HG03521 (cell line): ENCODE results near the gene SUCLA2.

Experiments used
- ATAC-seq: cut with Tn5 transposase; IDR thresholded peaks from one replicate; pipeline ENCODE4 v1.9.1; 2021; ENCODE audit warnings: mild to moderate bottlenecking, moderate library complexity; ENCODE audit not compliant: unreplicated experiment

The SUCLA2 gene

DNA sequence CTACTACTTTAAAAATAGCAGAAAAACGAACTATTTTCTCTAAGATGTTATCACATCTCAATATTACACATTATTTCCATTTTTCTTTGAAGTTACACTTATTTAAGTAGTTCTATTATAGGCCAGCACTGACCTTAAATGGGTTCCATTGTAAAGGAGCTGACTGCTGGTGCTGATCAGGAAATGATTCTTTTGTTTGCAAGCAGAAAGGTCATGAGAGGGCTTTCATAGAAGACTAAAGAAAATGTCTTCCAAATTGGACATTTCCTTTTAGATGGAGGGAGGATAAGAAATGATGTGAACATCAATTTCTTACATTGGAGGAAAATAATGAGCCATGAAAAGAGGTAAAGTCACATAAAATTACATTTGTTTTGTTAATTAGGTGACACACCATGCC lies 96.2 kb downstream of the SUCLA2 start:
- ATAC-seq = no peak

DNA sequence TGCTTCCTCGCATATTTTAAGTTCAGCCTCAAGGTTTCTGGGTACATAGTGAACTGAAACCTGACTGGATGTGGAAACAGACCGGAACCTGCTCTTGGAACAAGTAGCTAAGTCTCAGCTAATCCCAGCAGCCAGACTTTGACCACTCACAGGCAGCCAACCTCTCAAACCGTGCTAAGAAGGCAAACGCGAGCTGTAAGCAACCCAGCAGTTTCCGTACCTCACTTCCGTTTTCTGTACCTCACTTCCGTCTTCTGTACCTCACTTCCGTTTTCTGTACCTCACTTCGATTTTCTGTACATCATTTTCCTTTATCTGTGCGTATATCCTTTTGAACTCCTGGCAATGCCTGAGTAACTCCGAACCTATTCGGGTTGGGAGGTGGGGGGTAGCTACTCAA lies 96.8 kb downstream of the SUCLA2 start:
- ATAC-seq = no peak

DNA sequence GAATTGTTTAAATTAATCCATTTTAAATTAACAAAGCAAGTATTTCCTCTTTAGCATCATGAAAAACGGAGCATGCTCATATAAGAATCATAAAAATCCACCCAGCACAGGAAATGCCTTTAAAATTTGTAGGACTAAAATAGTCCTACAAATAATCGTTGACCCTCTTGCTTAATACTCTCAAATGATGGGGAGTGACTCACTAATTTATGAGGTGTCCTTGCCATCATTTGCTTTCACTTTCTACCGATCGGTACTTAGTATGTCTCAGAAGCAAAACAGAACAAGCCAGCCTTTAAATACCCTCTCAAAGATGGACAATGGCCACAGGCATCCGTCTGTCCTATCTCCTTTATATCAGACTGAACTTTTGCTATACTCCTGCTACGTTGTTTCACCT lies 97.2 kb downstream of the SUCLA2 start:
- ATAC-seq = no peak

- ATAC-seq = no peak
These were observed 99.6 kb downstream of the SUCLA2 start for GRCh38 chr13:47901441-47901840.

GRCh38 chr13:47898080-47898479 lies 103.0 kb downstream of the SUCLA2 start:
- ATAC-seq = no peak

- ATAC-seq = no peak
These were observed 103.5 kb downstream of the SUCLA2 start for GRCh38 chr13:47897411-47898050.

DNA sequence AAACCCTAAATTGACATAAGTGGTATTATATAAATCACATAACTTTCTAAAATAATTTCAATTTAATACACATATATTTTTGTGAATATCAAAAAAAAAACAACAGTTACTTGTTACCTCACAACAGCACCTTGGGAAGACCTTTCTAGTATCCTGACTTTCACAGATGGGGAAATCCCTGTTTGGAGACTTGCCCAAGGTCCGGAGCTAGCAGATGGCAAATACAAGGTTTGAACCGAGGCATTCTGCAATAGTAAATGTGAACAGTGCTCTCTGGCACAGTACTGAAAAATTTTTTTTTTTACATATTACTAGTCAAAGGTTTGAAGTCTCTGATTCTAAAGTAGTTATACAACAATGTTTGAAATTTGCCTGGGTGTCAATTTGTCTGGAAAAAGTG lies 104.5 kb downstream of the SUCLA2 start:
- no peak for ATAC-seq

DNA sequence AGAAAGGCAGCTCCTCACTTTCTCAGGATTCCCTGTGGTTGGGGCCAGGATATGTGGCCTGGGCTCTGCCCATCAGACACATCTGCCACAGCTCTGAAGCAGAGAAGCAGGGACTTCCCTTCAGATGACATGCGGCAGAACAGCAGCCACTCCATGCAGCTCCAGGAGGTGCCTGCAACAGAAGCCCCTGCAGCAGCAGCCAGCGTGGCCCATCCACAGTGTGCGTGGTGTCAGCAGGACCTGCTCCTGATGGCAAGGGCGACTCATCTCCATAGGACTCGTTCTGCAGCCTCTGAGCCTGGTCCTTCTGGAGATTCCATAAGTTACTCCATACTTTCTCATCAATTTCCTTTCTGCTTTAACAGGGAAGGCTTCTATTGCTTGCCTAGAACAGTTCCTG lies 105.0 kb downstream of the SUCLA2 start:
- ATAC-seq = no peak

DNA sequence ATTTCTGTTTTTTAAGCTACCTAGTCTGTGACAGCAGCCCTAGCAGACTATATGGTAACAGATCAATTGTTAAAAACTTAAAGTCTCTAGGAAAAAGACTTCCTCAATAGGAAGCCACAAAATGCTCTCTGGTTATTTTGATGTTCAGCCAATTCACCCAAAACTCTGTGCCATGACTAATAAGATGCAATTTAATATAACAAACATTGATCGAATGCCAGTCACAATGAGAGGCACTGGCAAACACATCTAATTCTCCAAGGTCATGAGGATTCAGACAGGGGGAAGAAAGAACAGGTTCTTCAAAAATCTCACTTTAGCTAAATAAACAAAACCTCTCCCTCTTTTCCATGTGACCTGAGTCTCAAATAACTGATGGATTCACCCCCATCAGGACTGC lies 107.5 kb downstream of the SUCLA2 start:
- ATAC-seq = no peak
